Measurements from ENCODE around the gene PILRB.

The PILRB gene

GRCh38 chr7:100367251-100367620 lies 9.3 kb downstream of the PILRB start:
- Histone ChIP-seq H3K4me3 (ENCODE audit: low read depth, low read length) (no peak overlapping the region), H3K4me1 (no peaks in the 10 kb centered on the region; the same call in 1 of the 2 replicates), H3K27me3 (no peaks in the 10 kb centered on the region), H3K36me3 (peaks cover 17% of the 10 kb centered on the region), H3K9me3 (no peaks in the 10 kb centered on the region)
- no peak for DNase-seq
- TF ChIP-seq CTCF (IDR thresholded peaks at IDR 0.05; ENCODE audit: low read depth, low read length) = no peak

GRCh38 chr7:100367676-100368613 lies 10.0 kb downstream of the PILRB start:
- no peak for TF ChIP-seq CTCF (IDR thresholded peaks at IDR 0.05; ENCODE audit: low read depth, low read length)
- Histone ChIP-seq H3K9me3 (no peaks in the 10 kb centered on the region), H3K36me3 (peaks cover 12% of the 10 kb centered on the region), H3K4me1 (no peaks in the 10 kb centered on the region; the same call in 1 of the 2 replicates), H3K4me3 (ENCODE audit: low read depth, low read length) (no peak overlapping the region), H3K27me3 (no peaks in the 10 kb centered on the region)
- DNase-seq = no peak

- no peak for DNase-seq
- Histone ChIP-seq H3K27me3 (no peaks in the 10 kb centered on the region), H3K4me3 (ENCODE audit: low read depth, low read length) (no peak overlapping the region), H3K4me1 (no peaks in the 10 kb centered on the region; the same call in 1 of the 2 replicates), H3K9me3 (no peaks in the 10 kb centered on the region), H3K36me3 (peaks cover 6% of the 10 kb centered on the region; the same call in 1 of the 2 replicates)
- TF ChIP-seq CTCF (IDR thresholded peaks at IDR 0.05; ENCODE audit: low read depth, low read length) = no peak
Measured at GRCh38 chr7:100369105-100369504, 11.2 kb downstream of the PILRB start.

- no peak for TF ChIP-seq CTCF (IDR thresholded peaks at IDR 0.05; ENCODE audit: low read depth, low read length)
- Histone ChIP-seq H3K4me3 (ENCODE audit: low read depth, low read length) (no peak overlapping the region), H3K4me1 (no peaks in the 10 kb centered on the region; the same call in 1 of the 2 replicates), H3K27me3 (no peaks in the 10 kb centered on the region), H3K9me3 (no peaks in the 10 kb centered on the region), H3K36me3 (peaks cover 6% of the 10 kb centered on the region; the same call in 1 of the 2 replicates)
- no peak for DNase-seq
Measured at GRCh38 chr7:100370303-100370702, 12.4 kb downstream of the PILRB start.

- Histone ChIP-seq H3K27me3 (no peaks in the 10 kb centered on the region), H3K9me3 (no peaks in the 10 kb centered on the region), H3K4me3 (ENCODE audit: low read depth, low read length) (no peak overlapping the region), H3K4me1 (no peaks in the 10 kb centered on the region; the same call in 1 of the 2 replicates), H3K36me3 (peaks cover 6% of the 10 kb centered on the region; the same call in 1 of the 2 replicates)
- no peak for TF ChIP-seq CTCF (IDR thresholded peaks at IDR 0.05; ENCODE audit: low read depth, low read length)
- no peak for DNase-seq
Measured at GRCh38 chr7:100370746-100371145, 12.8 kb downstream of the PILRB start.

Data from BE2C (cell line).